Ovary (tissue), 3 donors: ENCODE data around the gene STAT4.

Experiments used
- CTCF ChIP-seq, 3 donors: fragments of 450-650 bp in 2 of 3; fragments of 200-600 bp in 1 of 3; IDR thresholded peaks; one replicate each; pipeline versions ENCODE4 v1.5.1 to v1.8.0; 2016 to 2022; ENCODE audit warnings: antibody characterized with exemption in 3 of 3, mild to moderate bottlenecking in 1 of 3
- EP300 ChIP-seq: sonication (generic); formaldehyde crosslinking; IDR thresholded peaks from one replicate; pipeline ENCODE4 v1.6.1; 2017; ENCODE audit warnings: antibody characterized with exemption
- donor health status: DM: no; HTN: no; CAD: no.

GRCh38 chr2:191014653-191015020 lies 136.2 kb downstream of the STAT4 start:
- no peak for TF ChIP-seq CTCF (IDR thresholded peaks at IDR 0.05)
- no peak for TF ChIP-seq EP300
